OCI-LY1 (cell line): Measurements from ENCODE around the gene AP5S1.

ENCODE experiments used
- H2AFZ ChIP-seq: fragments of 200-600 bp; sonication (generic), shearing (Covaris generic); 2 replicates; pipeline ENCODE4 v1.6.0; 2014; ENCODE audit warnings: antibody characterized with exemption, mild to moderate bottlenecking, low read length
- H3F3A ChIP-seq: fragments of 200-600 bp; sonication (generic), shearing (Covaris generic); 2 replicates; pipeline ENCODE4 v1.6.0; 2014; ENCODE audit warnings: mild to moderate bottlenecking, antibody characterized with exemption, low read length, moderate library complexity; ENCODE audit not compliant: insufficient read depth
- H3K27ac ChIP-seq: fragments of 200-600 bp; sonication (generic); 2 replicates; pipeline ENCODE4 v1.5.1; 2014; ENCODE audit warnings: low read length, mixed run types, mild to moderate bottlenecking, low read depth; ENCODE audit not compliant: poor library complexity, severe bottlenecking
- H3K27me3 ChIP-seq: fragments of 200-600 bp; sonication (generic); 2 replicates; pipeline ENCODE4 v1.6.0; 2014; ENCODE audit warnings: antibody characterized with exemption, mild to moderate bottlenecking, low read length, moderate library complexity; ENCODE audit not compliant: insufficient read depth
- H3K36me3 ChIP-seq: fragments of 200-600 bp; sonication (generic); 2 replicates; pipeline ENCODE4 v1.6.1; 2014; ENCODE audit warnings: mild to moderate bottlenecking, antibody characterized with exemption, low read length, moderate library complexity, mixed read lengths; ENCODE audit not compliant: insufficient read depth
- H3K4me1 ChIP-seq: fragments of 200-600 bp; sonication (generic); 2 replicates; pipeline ENCODE4 v1.5.1; 2014; ENCODE audit warnings: mild to moderate bottlenecking, low read length, moderate library complexity; ENCODE audit not compliant: insufficient read depth, severe bottlenecking
- H3K4me2 ChIP-seq: fragments of 200-600 bp; sonication (generic), shearing (Covaris generic); 2 replicates; pipeline ENCODE4 v1.6.1; 2014; ENCODE audit warnings: low read length
- H3K4me3 ChIP-seq: fragments of 200-600 bp; sonication (generic); 2 replicates; pipeline ENCODE4 v1.5.1; 2014; ENCODE audit warnings: low read length, low read depth, mild to moderate bottlenecking, mixed read lengths; ENCODE audit not compliant: poor library complexity, severe bottlenecking
- H3K79me2 ChIP-seq: fragments of 200-600 bp; shearing (Covaris generic); 2 replicates; pipeline ENCODE4 v1.6.1; 2016; ENCODE audit warnings: mixed run types, low read length, mixed read lengths; ENCODE audit not compliant: insufficient read depth
- H3K9ac ChIP-seq: fragments of 200-600 bp; sonication (generic), shearing (Covaris generic); 2 replicates; pipeline ENCODE4 v1.6.1; 2014; ENCODE audit warnings: mild to moderate bottlenecking, low read length, mixed read lengths
- H3K9me2 ChIP-seq: fragments of 200-600 bp; sonication (generic), shearing (Covaris generic); 2 replicates; pipeline ENCODE4 v1.6.1; 2014; ENCODE audit warnings: low read depth, mild to moderate bottlenecking, low read length, mixed read lengths
- H3K9me3 ChIP-seq: fragments of 200-600 bp; shearing (Covaris generic); 2 replicates; pipeline ENCODE4 v1.6.1; 2014; ENCODE audit warnings: low read length, mixed read lengths
- H4K20me1 ChIP-seq: fragments of 200-600 bp; sonication (generic), shearing (Covaris generic); 2 replicates; pipeline ENCODE4 v1.6.0; 2016; ENCODE audit warnings: mild to moderate bottlenecking, low read length; ENCODE audit not compliant: insufficient read depth
- CTCF ChIP-seq: fragments of 200-600 bp; sonication (generic), shearing (Covaris generic); IDR thresholded peaks from 2 replicates; pipeline ENCODE4 v1.5.1; 2017; ENCODE audit warnings: mild to moderate bottlenecking, antibody characterized with exemption, low read length, moderate library complexity, mixed read lengths
- EZH2 ChIP-seq: fragments of 200-600 bp; sonication (generic), shearing (Covaris generic); IDR thresholded peaks from 2 replicates; pipeline ENCODE4 v1.8.0; 2017; ENCODE audit warnings: borderline replicate concordance, mixed run types, mild to moderate bottlenecking, antibody characterized with exemption, low read length, moderate library complexity, mixed read lengths

AP5S1 gene

GRCh38 chr20:3820048-3820900 is at the start of gene AP5S1:
AP5S1 (plus strand) TSS chr20:3820547; CDS start chr20:3822118, 1,571 bp downstream.
- Histone ChIP-seq H3K4me1 (peaks cover 27% of the 10 kb centered on the region), H3K36me3 (peaks cover 16% of the 10 kb centered on the region; the same call in 1 of the 2 replicates), H3K9me2 (no peaks in the 10 kb centered on the region), H3K27me3 (no peaks in the 10 kb centered on the region), H3K79me2 (no peaks in the 10 kb centered on the region), H3K27ac (peak within 1 kb of the TSS; percentile 76), H3K9me3 (no peaks in the 10 kb centered on the region), H4K20me1 (no peaks in the 10 kb centered on the region), H3K4me2 (peak within 1 kb of the TSS; percentile 59), H3F3A (no peaks in the 10 kb centered on the region), H3K9ac (peak within 1 kb of the TSS; percentile 72), H2AFZ (peak within 1 kb of the TSS; percentile 96; the same call in 1 of the 2 replicates), H3K4me3 (peak within 1 kb of the TSS; percentile 62)
- TF ChIP-seq CTCF = peak; percentile 99
- no peak for TF ChIP-seq EZH2

GRCh38 chr20:3771552-3772058 is 48.7 kb upstream of the AP5S1 start:
- no peak for TF ChIP-seq CTCF
- no peak for TF ChIP-seq EZH2
- Histone ChIP-seq H3K79me2 (no peaks in the 10 kb centered on the region), H2AFZ (no peak overlapping the region), H3K9me3 (no peaks in the 10 kb centered on the region), H4K20me1 (no peaks in the 10 kb centered on the region), H3F3A (no peaks in the 10 kb centered on the region), H3K4me3 (no peak overlapping the region), H3K4me1 (peaks cover 12% of the 10 kb centered on the region), H3K4me2 (no peak overlapping the region), H3K36me3 (no peaks in the 10 kb centered on the region; the same call in 1 of the 2 replicates), H3K27ac (no peak overlapping the region), H3K9ac (no peak overlapping the region), H3K9me2 (no peaks in the 10 kb centered on the region), H3K27me3 (no peaks in the 10 kb centered on the region)

- TF ChIP-seq EZH2 = no peak
- TF ChIP-seq CTCF = no peak
- H3K4me1 ChIP-seq = peaks cover 17% of the 10 kb centered on the region
- H3F3A ChIP-seq = no peaks in the 10 kb centered on the region
- peaks cover 7% of the 10 kb centered on the region for H3K27me3 ChIP-seq
- no peak overlapping the region for H3K9ac ChIP-seq
- no peak overlapping the region for H3K4me2 ChIP-seq
- no peaks in the 10 kb centered on the region for H4K20me1 ChIP-seq
- no peaks in the 10 kb centered on the region for H3K79me2 ChIP-seq
- H3K36me3 ChIP-seq = no peaks in the 10 kb centered on the region; the same call in 1 of the 2 replicates
- H3K9me3 ChIP-seq = no peaks in the 10 kb centered on the region
- H3K27ac ChIP-seq = no peak overlapping the region
- no peak overlapping the region for H2AFZ ChIP-seq
- no peaks in the 10 kb centered on the region for H3K9me2 ChIP-seq
- no peak overlapping the region for H3K4me3 ChIP-seq
These were observed 44.8 kb upstream of the AP5S1 start for GRCh38 chr20:3775457-3776108.
